NCI-H2107 (cell line): ENCODE results near the gene PCCB.
"Not testable (repeated sequence)": the region's sequence is repeated elsewhere in the genome, so short reads cannot be mapped to it uniquely, and the experiment has no call there.

Experiments
- DNase-seq: peaks from one replicate; lab custom pipeline; 2025; lab: John Stamatoyannopoulos, UW

The PCCB gene

DNA sequence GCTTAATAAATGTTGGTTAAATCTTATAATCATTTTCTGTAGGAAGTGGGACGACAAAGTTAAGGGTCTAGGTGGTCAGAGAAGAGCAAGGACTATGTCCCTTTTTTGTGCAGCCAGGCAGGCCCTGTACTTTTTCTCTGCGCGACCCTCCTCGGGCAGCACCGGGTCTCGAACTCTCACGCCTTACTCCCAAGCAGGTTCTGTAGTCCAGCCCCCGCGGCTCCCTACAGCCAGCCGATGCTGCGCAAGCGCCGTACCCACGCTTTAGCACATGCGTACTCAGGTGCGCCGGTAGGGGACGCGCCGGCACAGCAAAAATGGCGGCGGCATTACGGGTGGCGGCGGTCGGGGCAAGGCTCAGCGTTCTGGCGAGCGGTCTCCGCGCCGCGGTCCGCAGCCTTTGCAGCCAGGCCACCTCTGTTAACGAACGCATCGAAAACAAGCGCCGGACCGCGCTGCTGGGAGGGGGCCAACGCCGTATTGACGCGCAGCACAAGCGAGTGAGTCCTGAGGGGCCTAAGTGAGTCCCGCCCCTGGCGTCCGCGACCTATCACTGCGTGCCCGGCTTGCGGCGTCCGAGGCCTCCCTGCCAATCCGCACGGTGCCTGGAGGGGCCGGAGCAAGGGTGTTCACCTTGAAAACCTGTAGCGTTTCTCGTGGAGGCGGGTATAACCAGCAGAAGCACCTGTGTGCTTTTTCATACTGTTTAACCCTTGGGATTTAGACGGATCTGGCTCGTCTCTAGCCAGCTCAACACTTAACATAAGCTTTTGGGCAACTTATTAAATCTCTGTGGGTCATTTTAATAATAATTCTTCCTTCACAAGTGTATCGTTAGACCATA is at the start of gene PCCB:
Gene PCCB (plus strand): TSS at position 282 of the 844 bp plus-strand sequence. CDS start 36 bp downstream, at position 318.
- peak; percentile 91 for DNase-seq

DNA sequence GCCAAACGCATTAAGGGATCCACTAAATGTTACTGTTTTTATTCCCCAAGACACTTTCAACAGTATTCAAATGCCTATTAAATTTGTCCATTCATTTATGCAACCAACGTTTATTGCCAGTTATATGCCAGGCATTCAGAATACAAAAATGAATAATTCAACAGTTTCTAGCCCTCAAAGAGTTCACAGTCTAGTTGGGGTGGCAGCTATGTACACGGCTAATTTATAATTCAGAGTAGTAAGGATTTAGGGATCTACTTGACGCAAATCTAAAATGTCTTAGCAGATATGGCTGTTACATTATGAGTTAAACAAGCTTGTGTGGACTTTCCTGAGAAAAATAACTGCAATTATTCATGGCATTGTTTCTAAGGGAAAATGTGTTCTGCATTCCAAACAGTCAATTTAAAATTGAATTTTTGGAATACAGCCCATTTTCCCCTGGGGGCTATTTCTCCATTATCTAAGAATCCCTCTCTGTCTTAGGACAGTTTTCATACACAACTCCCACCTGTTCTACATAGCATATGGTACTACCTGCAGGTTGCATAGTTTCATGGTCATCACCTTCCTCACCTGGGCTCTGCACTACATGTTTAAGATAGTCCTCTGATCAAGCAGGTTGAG is 42.5 kb upstream of the PCCB start:
- no peak for DNase-seq

DNA sequence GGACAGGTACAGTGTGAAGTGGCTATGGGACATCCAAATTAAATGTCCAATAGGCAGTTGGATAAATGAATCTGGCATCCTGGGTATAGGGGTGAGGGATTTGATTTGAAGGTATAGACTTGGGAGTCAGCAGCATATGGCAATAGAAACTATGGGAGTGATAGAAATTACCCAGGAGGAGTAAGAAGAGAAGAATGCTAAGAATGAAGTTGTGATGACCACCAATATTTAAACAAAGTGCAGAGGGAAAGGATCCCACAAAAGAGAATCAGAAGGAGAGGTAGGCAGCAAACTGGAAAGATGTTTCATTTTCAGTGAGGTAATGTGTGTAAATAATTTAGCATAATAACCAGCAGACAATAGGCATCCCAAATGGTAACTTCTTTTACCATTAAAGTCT is 40.2 kb upstream of the PCCB start:
- no peak for DNase-seq

DNA sequence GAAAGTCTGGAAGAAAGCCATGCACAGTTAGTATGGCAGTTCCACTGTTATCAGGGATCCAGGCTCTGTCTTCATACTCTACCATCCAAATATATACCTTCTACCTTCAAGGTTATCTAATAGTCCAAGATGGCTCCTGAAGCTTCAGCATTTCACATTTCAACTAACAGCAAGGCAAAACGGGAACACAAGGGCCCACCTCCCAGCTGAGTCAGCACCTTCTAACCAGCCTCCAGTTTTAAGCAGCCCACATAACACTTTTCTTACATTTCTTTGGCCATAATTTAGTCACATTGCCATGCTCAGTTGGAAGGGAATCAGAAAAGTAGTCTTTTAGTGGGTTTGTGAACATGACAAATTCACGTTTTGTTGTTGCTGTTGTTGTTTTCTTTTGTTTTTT is 38.6 kb upstream of the PCCB start:
- DNase-seq, result no peak

DNA sequence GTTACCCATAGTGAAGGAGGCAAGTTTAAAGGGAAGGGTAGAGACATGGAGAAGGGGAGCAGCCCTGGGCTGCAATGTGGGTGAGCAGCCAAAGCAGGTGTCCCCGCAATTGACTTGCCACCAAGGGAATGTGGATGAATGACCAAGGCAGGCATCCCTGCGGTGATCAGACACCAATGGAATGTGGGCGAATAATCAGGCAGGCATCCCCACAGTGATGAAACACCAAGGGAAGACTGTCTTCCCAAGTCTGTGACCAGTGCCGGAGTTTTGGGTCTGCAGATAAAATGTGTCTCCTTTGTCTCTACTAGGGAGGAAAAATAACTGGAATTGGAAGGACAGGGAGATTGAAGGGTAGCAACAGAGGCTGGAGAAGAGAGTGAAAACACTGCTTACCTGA is 27.4 kb upstream of the PCCB start:
- not testable (repeated sequence) for DNase-seq

DNA sequence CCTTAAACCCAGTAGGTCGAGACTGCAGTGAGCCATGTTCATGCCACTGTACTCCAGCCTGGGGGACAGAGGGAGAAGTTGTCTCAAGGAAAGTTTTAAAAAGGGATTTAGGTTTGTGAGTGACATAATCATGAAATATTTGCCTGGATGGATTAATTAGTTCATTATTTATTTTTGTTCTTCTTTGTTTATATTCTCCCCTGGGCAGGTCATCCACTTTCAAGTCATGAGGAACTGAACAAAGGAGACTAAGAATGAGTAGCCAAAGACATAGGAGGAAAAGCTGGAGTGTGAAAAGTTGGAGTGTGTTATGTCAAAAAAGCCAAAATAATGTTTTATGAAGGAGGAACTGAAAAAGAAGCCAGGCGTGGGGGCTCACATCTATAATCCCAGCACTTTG is 17.7 kb upstream of the PCCB start:
- DNase-seq, result no peak

DNA sequence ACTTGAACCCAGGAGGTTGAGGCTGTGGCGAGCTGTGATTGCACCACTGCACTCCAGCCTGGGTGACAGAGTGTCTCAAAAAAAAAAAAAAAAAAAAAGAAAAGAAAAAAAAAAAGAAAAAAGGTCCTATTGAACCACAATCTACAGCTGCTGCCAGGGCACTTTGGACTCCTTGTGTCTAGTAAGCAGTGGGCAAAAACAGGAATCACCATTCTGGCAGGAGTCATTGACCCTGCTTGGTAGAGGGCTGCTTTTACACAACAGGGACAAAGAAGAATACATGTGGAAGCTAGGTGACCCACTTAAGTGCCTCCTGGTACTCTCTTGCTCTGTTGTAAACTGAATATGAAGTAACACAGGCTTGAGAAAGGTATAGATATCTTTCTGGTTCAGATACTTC is 14.6 kb upstream of the PCCB start:
- DNase-seq, result no peak

DNA sequence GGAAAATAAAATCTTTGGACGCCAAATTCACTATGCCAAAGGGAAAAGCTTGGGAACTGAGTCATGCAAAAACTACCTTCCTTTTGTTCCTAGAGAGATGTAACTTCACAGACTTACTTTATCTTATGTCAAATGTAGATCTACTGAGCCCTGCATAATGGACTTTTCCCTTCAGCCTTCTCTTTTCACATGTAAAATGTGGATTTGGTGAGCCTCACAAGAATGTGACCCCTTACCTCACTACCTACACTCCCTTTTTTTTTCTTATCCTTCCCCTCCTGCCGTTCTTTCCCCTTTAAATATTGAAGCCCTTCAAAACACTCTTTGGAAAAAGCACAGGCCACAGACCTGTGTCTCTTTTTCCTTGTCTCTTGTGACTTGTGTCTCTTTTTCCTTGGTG is 14.0 kb upstream of the PCCB start:
- DNase-seq, result no peak

DNA sequence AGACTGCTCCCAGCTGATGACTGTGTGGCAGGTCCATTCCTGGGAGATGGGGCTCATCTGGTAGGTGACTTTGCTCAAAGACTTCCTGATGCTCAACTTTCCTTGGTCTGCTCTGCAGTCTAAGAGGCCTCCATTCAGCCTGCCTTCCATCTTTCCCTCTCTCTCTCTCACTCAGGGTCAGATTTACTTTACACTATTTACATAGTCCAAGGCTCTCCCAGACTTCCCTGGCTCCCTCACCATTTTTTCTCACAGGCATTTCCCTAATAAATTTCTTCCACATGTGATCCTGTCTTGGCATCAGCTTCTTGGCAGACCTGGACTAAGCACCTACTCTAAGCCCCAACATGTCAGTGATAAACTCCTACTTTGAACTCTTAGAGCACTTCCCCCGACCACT is 13.0 kb upstream of the PCCB start:
- no peak for DNase-seq

DNA sequence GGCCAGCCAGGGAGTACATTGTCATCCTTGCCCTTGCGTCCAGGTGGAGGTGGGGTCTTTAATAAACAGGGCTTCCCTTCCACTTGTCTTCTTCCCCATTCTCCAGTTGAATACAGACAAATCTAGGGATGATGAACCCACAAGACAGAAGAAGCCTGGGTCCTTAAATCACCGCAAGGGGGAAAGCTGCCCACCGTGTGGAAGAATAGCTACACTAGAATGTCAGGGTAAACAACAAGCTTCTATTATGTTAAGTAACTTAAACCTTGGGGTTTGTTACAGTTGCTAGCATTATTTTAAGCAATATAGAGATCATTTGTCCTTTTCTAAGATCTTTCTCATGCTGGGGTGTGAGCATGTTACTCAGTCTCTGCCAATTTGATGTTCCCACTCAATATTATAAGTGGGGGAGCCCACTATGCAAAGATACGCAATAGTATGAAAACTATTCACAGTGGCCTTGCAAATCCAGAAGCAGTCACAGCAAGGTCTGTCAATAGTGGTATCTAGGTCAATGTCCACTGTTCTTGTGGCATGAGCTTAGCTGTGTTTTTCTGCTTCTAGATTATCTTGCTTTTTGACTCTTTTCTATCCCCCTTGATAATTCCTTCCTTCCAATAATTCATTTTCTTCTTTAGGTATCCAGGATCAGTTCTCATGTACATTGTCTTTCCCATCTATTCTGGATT is 12.0 kb upstream of the PCCB start:
- no peak for DNase-seq

DNA sequence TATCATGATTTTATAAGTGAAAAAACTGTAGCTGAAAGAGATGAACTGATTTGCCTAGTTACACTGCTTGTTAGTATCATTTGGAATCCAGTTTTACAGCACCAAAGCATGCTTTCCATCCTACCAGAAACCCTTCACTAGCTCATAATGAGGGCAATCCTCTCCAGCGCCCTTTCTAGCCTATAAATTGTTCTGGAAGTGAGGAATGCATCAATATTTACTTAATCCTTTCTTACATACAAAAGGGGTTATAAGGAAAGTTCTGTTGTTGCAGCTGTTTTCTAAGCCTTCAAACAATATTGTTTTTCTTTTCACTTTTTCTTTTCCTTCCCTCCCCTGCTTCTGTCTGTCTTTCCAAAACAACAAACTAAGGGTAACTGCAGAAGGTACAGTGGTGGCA is 11.0 kb upstream of the PCCB start:
- no peak for DNase-seq

DNA sequence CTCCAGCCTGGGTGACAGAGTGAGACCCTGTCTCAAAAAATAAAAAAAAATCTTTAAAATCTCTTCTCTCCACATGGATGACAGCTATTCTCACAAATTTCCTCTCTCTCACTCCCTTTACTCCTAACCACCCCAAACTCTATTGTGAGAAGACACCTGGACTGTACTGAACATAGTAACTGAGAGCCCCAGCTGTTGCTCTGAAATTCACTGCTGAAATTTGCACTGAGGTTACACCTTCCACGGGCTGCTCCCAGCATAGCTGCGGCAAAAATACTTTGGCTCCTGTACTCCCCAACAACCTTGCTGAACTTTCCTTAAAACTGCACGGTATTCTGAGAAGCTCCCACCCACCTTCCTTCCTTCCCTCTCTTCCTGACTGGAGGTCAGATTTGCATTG is 4.4 kb upstream of the PCCB start:
- DNase-seq, result no peak

DNA sequence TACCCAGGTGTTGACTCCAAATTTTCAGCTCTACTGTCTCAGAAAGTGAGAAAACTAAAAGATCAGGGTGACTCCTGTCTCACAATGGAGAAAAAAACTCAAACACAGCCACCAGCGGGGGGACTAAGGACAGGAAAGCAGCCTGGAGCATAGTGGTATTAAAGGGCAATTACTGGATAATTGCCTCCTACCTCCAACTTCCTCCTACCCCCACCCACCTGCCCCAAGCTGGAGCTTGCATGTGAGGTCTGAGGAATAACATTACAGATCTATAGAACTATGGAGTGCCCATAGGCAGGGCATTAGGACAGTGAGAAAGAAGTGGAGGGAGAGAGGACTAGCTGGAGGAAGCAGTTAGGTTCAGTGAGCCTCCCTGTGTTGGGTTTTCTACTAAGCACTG is 2.7 kb upstream of the PCCB start:
- DNase-seq, result no peak

DNA sequence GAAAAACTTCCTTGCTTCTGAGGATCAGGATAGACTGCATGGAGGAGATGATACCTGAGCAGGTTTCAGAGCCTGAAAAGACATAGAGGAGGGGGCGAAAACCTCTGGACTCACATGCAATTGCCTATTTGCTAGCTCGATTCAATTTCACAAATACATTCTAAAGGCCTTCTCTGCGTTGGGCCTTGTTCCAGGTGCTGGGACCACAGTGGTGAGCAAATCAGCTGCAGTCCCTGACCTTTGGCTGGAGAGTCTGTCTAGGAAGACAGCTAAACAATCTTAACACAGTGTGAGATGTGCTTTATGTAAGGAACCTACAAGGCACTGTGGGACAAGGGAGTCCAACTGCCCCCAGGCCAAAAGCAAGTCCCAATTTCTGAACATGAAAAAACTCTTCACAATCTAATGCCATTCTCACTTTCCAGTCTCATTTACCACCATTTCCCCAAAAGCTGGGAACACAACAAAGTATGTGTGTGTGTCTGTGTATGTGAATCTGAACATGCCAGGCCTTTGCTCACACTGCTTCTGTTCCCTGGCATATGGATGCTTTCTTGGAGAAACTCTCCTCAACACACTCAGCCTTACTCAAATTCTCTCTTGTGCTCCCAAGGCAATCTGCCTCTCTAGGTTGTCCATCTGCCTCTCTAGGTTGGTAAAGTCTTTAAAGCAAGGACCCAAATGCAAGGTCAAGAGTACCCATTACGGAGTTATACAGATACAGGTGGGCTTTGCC is 2.1 kb upstream of the PCCB start:
- no peak for DNase-seq

DNA sequence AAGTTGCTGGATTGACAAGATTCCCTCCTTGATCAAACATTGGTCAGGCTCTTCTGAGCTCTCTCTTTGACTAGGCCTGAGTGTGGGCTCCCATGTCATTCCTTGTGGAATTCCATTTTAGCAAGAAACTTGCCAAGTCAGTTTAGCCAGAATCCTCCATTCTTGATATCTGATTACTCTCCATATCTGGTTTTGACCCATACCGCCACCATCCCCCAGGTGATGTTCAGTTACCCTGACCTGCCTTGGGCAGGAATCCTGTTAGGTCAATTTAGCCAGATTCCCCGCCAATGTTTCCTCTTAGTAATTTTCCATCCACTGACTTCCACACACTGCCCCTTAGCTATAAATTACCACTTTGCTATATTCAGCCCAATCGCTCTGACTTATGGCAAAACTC is 1.0 kb upstream of the PCCB start:
- no peak for DNase-seq

DNA sequence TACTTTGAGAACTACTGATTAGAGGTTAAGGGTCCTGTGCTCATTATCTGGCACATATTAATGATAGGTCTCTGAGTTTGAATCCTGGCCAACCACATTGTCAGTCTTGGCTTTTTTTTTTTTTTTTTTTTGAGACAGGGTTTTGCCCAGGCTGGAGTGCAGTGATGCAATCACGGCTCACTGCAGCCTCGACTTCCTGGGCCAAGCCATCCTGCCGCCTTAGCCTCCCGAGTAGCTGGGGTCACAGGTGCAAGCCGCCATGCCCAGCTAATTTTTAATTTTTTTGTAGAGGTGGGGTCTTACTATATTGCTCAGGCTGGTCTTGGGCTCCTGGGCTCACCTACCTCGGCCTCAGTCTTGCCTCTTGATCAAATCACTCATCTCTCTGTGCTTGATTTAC is 547 bp upstream of the PCCB start:
- no peak for DNase-seq

DNA sequence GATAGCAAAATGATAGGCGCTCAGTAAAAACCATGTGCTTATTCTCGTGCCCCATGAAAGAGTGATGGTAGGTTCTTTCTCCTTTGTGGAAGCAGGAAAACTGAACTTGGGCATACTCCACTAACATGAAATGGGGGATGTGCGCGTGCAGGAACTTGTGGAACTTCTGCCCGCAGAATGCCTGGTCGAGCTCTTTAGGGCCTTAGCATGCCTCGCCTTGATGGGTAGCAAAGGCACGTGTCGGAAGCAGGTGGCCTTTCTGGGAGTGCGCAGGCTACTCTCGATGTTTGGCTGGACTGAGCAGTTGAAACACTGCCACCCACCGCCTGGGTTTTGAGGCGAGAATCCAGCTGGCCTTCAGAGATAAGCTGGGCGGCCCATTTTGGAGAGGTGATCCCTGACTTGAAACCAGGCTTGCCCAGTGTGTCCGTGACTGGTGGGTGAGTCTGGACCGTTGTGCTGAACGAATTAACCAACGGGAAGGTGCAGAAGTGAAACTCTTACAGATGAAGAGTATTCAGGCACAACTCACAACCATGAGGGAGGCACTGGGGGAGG is 842 bp downstream of the PCCB start:
- peak; percentile 34 for DNase-seq

DNA sequence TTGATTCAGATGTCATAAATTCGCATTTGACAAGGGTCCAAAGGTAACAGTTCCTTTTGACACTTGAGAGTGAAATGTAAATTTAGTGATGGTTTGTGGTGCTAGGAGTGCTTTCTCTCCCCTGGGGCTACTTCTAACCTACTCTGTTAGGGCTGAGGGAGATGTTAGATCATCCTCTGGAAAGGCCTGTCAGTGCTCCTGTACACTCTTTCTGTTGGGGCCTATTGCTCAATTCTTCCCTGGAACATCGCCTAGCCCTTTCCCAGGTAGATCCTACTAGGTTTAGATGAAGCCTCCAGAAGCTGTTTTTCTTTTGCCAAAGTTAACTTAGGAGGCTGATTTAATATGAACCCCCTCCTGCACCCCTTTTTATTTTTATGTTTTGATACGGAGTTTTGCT is 1.4 kb downstream of the PCCB start:
- DNase-seq, result peak; percentile 25

DNA sequence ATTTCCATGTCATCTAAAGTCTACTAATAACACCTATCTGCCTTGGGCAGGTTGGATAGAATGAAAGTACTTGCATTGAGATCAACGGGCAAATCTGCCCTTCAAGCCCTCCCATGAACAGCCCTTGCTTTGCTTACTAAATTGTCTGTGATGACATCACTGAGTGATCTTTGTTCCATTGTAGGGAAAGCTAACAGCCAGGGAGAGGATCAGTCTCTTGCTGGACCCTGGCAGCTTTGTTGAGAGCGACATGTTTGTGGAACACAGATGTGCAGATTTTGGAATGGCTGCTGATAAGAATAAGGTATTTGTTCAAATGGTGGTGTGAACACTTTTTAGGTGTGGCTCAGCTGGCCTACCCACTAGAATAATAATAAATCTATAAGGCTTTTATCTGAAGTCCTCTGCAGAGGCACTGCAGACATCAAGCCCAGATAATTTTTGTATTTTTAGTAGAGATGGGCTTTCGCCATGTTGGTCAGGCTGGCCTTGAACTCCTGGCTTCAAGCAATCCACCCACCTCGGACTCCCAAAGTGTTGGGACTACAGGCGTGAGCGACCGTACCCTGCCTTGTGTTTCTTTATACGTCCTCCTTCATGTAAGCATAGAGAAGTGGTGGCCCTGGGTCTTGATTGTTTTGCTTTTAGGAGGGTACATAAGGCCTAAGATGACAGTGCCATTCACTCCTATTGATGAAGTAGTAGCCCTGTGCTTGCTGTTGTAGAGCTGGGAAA is 5.7 kb downstream of the PCCB start:
- DNase-seq, result no peak

DNA sequence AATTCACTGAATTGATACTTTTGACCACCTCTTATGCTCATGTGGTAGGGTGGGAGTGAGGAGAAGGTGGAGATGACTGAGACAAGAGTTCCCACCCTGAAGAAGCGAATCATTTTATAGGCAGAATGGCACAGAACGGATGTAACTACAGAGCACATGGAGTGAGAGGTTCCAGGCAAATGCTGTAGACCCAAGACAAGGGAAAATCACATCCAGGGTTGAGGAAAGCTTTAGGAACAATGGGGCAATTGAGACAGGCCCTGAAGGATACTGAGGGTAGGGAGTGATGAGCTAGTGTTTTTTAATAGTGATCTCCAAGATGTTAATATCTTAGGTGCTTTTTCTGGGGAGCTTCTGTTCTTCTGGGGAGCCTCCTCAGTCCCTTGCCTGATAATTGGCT is 8.1 kb downstream of the PCCB start:
- no peak for DNase-seq

DNA sequence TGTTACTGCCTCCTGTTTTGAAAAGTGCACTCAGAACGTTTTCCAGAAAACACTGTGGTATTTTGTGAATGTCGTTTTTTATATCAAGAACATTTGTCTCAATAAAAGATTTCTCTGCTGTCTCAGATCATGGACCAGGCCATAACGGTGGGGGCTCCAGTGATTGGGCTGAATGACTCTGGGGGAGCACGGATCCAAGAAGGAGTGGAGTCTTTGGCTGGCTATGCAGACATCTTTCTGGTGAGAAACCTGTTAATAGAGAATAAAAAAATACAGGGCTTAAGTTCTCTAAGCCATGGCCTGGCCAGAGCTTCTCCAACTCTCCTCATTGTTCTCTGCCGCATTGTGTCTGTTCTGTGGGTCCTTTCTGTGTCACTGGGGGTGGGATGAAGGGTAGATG is 11.7 kb downstream of the PCCB start:
- DNase-seq, result no peak

DNA sequence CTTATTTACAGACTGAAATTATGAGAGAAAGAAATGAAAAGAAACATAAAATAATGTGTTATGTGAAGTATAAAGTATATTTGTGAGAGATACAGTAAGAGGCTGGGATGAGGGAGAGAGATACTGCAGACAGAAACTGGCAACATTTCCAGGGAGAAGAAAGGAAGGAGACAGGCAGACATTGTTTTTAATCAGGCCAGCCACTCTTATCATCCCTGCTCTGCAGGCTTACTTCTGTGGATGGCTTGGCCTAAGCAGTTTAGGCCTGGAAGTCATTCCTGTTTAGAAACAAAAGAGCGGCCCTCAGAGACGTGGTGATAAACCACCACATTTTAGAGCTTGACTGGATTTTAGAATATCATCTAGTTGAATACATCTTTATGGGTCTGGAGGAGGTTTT is 12.4 kb downstream of the PCCB start:
- no peak for DNase-seq
